Measurements from ENCODE around the gene ATP8B3. TPM values are rescaled to one million over a fixed set of nuclear protein-coding genes. Genes with fewer than 3 reads are reported as not detected.

The ATP8B3 gene
- total and polyA plus RNA-seq, 2 of the 13 experiments (the other 11 are each of a cell fraction or from before 2014, with no cell fraction given): 2.6 to 5.9 TPM

DNA sequence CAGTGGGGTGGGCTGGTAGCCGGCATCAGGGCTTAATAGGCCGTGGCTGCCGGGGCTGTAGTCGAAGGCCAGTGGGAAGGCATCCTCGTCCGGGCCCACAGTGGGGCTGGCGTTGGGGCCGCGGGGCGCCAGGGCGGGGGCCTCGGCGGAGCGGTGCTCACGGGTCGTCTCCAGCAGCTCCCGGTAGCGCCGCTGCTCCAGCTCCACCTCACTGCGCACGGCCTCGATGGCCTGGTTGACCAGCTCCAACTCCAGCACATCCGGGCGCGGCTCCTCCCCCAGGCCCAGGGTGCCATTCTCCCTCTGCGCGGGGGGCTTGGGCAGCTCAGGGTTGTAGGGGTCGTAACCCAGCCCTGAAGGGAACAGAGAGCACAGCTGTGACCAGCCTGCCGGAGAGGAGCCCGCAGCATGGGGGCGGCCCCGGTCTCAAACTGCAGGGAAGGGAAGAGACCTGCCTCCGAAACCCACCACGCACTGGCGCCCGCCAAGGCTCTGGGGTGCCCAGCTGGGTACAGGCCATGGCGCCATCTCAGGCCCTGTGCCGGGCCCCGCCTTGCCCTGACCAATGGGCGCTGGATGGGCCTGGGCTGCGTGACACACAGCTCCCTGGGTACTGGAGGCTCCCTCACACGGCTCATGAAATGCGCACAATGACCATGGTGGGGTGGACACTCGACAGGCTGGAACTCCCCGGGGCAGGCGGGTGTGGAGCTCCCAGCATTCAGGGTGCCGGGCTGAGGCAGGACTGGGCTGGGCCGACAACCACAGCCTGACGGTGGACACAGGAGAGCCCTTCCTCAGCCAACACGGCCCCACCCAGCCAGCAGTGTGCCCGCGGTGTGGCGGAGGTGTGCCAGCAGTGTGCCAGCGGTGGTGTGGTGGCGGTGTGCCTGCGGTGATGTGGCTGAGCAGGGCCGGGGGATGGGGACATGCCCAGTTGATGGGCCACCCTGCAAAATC lies 16.5 kb upstream of the ATP8B3 start:
- in situ Hi-C loops (cut with HindIII; ENCODE audit: extremely low pct_ligation_motif_present, low pct_unique_long_range_greater_than_20kb): no loop called here
- FAIRE-seq: no peak
- TF ChIP-seq, protein P1, sequence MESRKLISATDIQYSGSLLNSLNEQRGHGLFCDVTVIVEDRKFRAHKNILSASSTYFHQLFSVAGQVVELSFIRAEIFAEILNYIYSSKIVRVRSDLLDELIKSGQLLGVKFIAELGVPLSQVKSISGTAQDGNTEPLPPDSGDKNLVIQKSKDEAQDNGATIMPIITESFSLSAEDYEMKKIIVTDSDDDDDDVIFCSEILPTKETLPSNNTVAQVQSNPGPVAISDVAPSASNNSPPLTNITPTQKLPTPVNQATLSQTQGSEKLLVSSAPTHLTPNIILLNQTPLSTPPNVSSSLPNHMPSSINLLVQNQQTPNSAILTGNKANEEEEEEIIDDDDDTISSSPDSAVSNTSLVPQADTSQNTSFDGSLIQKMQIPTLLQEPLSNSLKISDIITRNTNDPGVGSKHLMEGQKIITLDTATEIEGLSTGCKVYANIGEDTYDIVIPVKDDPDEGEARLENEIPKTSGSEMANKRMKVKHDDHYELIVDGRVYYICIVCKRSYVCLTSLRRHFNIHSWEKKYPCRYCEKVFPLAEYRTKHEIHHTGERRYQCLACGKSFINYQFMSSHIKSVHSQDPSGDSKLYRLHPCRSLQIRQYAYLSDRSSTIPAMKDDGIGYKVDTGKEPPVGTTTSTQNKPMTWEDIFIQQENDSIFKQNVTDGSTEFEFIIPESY (CRISPR knock-in tag; IDR thresholded peaks at IDR 0.05): peak; percentile 53; the same call in 1 of the 2 replicates
- TF ChIP-seq, protein P2, sequence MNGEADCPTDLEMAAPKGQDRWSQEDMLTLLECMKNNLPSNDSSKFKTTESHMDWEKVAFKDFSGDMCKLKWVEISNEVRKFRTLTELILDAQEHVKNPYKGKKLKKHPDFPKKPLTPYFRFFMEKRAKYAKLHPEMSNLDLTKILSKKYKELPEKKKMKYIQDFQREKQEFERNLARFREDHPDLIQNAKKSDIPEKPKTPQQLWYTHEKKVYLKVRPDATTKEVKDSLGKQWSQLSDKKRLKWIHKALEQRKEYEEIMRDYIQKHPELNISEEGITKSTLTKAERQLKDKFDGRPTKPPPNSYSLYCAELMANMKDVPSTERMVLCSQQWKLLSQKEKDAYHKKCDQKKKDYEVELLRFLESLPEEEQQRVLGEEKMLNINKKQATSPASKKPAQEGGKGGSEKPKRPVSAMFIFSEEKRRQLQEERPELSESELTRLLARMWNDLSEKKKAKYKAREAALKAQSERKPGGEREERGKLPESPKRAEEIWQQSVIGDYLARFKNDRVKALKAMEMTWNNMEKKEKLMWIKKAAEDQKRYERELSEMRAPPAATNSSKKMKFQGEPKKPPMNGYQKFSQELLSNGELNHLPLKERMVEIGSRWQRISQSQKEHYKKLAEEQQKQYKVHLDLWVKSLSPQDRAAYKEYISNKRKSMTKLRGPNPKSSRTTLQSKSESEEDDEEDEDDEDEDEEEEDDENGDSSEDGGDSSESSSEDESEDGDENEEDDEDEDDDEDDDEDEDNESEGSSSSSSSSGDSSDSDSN (CRISPR knock-in tag; IDR thresholded peaks at IDR 0.05): no peak
- TF ChIP-seq, protein P3, sequence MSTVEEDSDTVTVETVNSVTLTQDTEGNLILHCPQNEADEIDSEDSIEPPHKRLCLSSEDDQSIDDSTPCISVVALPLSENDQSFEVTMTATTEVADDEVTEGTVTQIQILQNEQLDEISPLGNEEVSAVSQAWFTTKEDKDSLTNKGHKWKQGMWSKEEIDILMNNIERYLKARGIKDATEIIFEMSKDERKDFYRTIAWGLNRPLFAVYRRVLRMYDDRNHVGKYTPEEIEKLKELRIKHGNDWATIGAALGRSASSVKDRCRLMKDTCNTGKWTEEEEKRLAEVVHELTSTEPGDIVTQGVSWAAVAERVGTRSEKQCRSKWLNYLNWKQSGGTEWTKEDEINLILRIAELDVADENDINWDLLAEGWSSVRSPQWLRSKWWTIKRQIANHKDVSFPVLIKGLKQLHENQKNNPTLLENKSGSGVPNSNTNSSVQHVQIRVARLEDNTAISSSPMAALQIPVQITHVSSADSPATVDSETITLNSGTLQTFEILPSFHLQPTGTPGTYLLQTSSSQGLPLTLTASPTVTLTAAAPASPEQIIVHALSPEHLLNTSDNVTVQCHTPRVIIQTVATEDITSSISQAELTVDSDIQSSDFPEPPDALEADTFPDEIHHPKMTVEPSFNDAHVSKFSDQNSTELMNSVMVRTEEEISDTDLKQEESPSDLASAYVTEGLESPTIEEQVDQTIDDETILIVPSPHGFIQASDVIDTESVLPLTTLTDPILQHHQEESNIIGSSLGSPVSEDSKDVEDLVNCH (CRISPR knock-in tag; IDR thresholded peaks at IDR 0.05): no peak
- peak; percentile 67 for TF ChIP-seq AGO2 (optimal IDR thresholded peaks at IDR 0.05; ENCODE audit: low read depth, low read length)
- intact Hi-C loops (cut with micrococcal nuclease; ENCODE audit: unreplicated experiment): no loop called here
- Histone ChIP-seq H3K4me3 (replicated peaks in 1 of 3; ENCODE audit: insufficient read depth in 1 of 3, low read depth in 2 of 3, low read length in 3 of 3) (no peak overlapping the region), H4K20me1 (ENCODE audit: insufficient read depth, low read length) (0 out of 2 replicates have a peak, but pooled peaks cover 3% of the 10 kb centered on the region), H3K27me3 (ENCODE audit: control insufficient read depth in 1 of 2, insufficient read depth in 2 of 2, low read length in 2 of 2) (no peaks in the 10 kb centered on the region), H3K9ac (ENCODE audit: insufficient read depth, low read depth, low read length) (no peak overlapping the region), H3K36me3 (replicated peaks in 1 of 2; ENCODE audit: control insufficient read depth in 1 of 2, insufficient read depth in 2 of 2, low read length in 2 of 2) (peaks cover 8 to 23% of the 10 kb centered on the region in 2 experiments; a peak in 4 of 5 replicates), H3K27ac (ENCODE audit: extremely low read length, insufficient read depth, low read length) (no peak overlapping the region), H2AFZ (ENCODE audit: low read length) (no peak overlapping the region), H3K9me3 (ENCODE audit: low read length) (no peaks in the 10 kb centered on the region), H3K79me2 (ENCODE audit: insufficient read depth, low read length) (no peaks in the 10 kb centered on the region), H3K4me1 (ENCODE audit: insufficient read depth, low read length) (no peaks in the 10 kb centered on the region), H3K4me2 (ENCODE audit: low read depth, low read length) (no peak overlapping the region)
- no peak for DNase-seq (ENCODE audit: low spot score)
- ChIA-PET POLR2A (interaction anchor here (2.1 kb wide), 1 partner anchor 10 kb away, joined by 6 read pairs; no protein-coding TSS in a partner anchor), CTCF (ENCODE audit: low intra/inter-chr PET ratio, low total read pairs) (no interaction called here)
- BruUV-seq (replicated peaks): no TSS peak
- WGBS (ENCODE audit: low lambda C conversion rate): 98% methylated on average over 20 of the region's 57 CpGs
- ATAC-seq: no peak
